Heart right ventricle (tissue), 16 donors: ENCODE measurements around the gene SP140L. TPM values are rescaled to one million over a fixed set of nuclear protein-coding genes. Genes with fewer than 3 reads are reported as not detected.

ENCODE experiments used
- ATAC-seq, 8 donors: fragments of 200-7000 bp; cut with Tn5 transposase; one replicate each; pipeline ENCODE4 v1.9.1; 2020; ENCODE audit warnings: mild to moderate bottlenecking in 8 of 8, moderate library complexity in 8 of 8, moderate number of reproducible peaks in 1 of 8
- DNase-seq, 2 donors: peaks; one replicate each; pipeline ENCODE4 v3.0.0-alpha.2; 2020
- H3K27ac ChIP-seq, 10 donors: fragments of 200-600 bp; sonication (generic) in 2 of 10; one replicate each; pipeline versions ENCODE4 v1.5.0 to v1.8.0; 2020 to 2022; ENCODE audit warnings: mild to moderate bottlenecking in 3 of 10
- H3K27me3 ChIP-seq, 7 donors: fragments of 200-600 bp; one replicate each; pipeline ENCODE4 v1.8.0; 2021 to 2022; ENCODE audit warnings: mild to moderate bottlenecking in 2 of 7
- H3K36me3 ChIP-seq, 9 donors: fragments of 200-600 bp; sonication (generic) in 1 of 9; one replicate each; pipeline versions ENCODE4 v1.5.0 to v1.8.0; 2020 to 2022; ENCODE audit warnings: mild to moderate bottlenecking in 2 of 9
- H3K4me1 ChIP-seq, 9 donors: fragments of 200-600 bp; sonication (generic) in 1 of 9; one replicate each; pipeline versions ENCODE4 v1.5.0 to v1.8.0; 2020 to 2022; ENCODE audit warnings: mild to moderate bottlenecking in 4 of 9
- H3K4me3 ChIP-seq, 10 donors: fragments of 200-600 bp; sonication (generic) in 2 of 10; one replicate each; pipeline versions ENCODE4 v1.5.0 to v1.8.0; 2020 to 2022; ENCODE audit warnings: mild to moderate bottlenecking in 7 of 10, moderate library complexity in 2 of 10
- H3K9me3 ChIP-seq, 11 donors: fragments of 200-600 bp in 10 of 11; sonication (generic) in 2 of 11; one replicate each; pipeline versions ENCODE4 v1.5.0 to v1.8.0; 2013 to 2022; ENCODE audit warnings: mild to moderate bottlenecking in 2 of 11, control low read depth in 1 of 11, moderate library complexity in 1 of 11
- CTCF ChIP-seq, 9 donors: fragments of 200-600 bp; sonication (generic) in 2 of 9; IDR thresholded peaks; one replicate each; pipeline versions ENCODE4 v1.5.0 to v1.8.0; 2021 to 2022; ENCODE audit warnings: antibody characterized with exemption in 9 of 9, mild to moderate bottlenecking in 5 of 9, moderate library complexity in 1 of 9
- WGBS, 2 donors: extraction: QIAGEN DNeasy Blood & Tissue Kit; methylation state at CpG; one replicate each; pipeline ENCODE4 v1.1.7; 2013; ENCODE audit warnings: inconsistent platforms in 1 of 2; 5-methylcytosine and 5-hydroxymethylcytosine counted together
- intact Hi-C, 10 donors: fragments of 100-400 bp; cut with DNase I; formaldehyde crosslinking; loops; one replicate each; pipeline versions ENCODE4 v1.11.1 to v1.14.2; 2022
- polyA plus RNA-seq, 2 donors: library from polyadenylated mRNA; stranded (reverse); fragments of 200-250 nt; gene quantifications; one replicate each; pipeline ENCODE4 v1.2.3, GENCODE V29; 2013
- total RNA-seq, 10 donors: library from RNA; stranded (reverse); fragmentation: NEBNext Ultra II Directional in 3 of 10; extraction: Animal tissue kit (Norgen Biotek cat#: 25700) in 3 of 10; gene quantifications; one replicate each; pipeline versions ENCODE4 v1.2.1 to v1.2.4, GENCODE V29; 2021 to 2023
- donor health status: Arrhythmogenic right ventricular cardiomyopathy.
- donor health status: ischemic (EF 13 %, LVEDD 7.1; RV severe dilation, severe dysfunction).
- donor health status: healthy with polysubstance abuse.
- donor health status: DM: no; HTN: yes; CAD: no.
- donor health status: DM: no; HTN: no; CAD: no.
- donor health status: ischemic (EF 25% LVEDD 6.9; RV normal size, moderate dysfunction).
- donor health status: ischemic (EF 25% LVEDD 5.7; RV mildly dilated, moderate dysfunction).
- donor health status: healthy.
- donor health status: DM: yes; HTN: yes; CAD: no.
- donor health status: Ischemic cardiomyopathy.
- donor health status: ischemic (EF 35%, LVEDD 5.7; RV mildly dilated, moderate dysfunction).
- donor health status: nonischemic (EF 11% LVEDD 7.7; RV severe dilation, severe dysfunction).
- donor health status: DM: yes; HTN: yes; CAD: no.
- donor health status: PGD.
- donor health status: ischemic (EF 29% LVEDD 5.4; RV normal size, mild dysfunction).
- donor health status: nonischemic (EF 23%, LVEDD 6.1; RV moderate dilation, normal function).

Gene SP140L
- total and polyA plus RNA-seq, 12 donors, result 2.5 to 10.8 (median 4.4) TPM

- peak overlapping the region in 8 of 10 donors; percentile 35 to 98 (median 94) for H3K27ac ChIP-seq
- intact Hi-C loops, result loop anchor here in 2 of 10 donors (5.0 to 10.0 kb wide), 2 partner anchors 91 to 194 kb away; partner anchors contain the start of genes SP140 (in 1 of the 2) and SP140L (in 1 of the 2)
- ATAC-seq, result peak in 6 of 8 donors; percentile 28 to 65 (median 42)
Measured at GRCh38 chr2:230418341-230419016, 91.5 kb downstream of the SP140L start.

GRCh38 chr2:230419181-230419580 is 92.2 kb downstream of the SP140L start:
- TF ChIP-seq CTCF (IDR thresholded peaks at IDR 0.05), result no peak
- H3K27ac ChIP-seq, result peak overlapping the region in 4 of 10 donors; percentile 92 to 98 (median 98)
- no peaks in the 10 kb centered on the region for H3K27me3 ChIP-seq
- peak overlapping the region in 5 of 10 donors; percentile 62 to 70 (median 65) for H3K4me3 ChIP-seq
- intact Hi-C loops, result loop anchor here in 2 of 10 donors (5.0 to 10.0 kb wide), 2 partner anchors 92 to 194 kb away; partner anchors contain the start of genes SP140 (in 1 of the 2) and SP140L (in 1 of the 2)
- H3K36me3 ChIP-seq, result peaks cover 0 to 35% (median 0%) of the 10 kb centered on the region in 9 donors
- 80 to 83% methylated on average over 4 of the region's 4 CpGs for WGBS, 2 donors
- no peak for ATAC-seq
- no peaks in the 10 kb centered on the region for H3K9me3 ChIP-seq
- no peak for DNase-seq
- peaks cover 5 to 88% (median 68%) of the 10 kb centered on the region in 9 donors for H3K4me1 ChIP-seq

More at GRCh38 chr2:230418341-230419016, 91.5 kb downstream of the SP140L start:
- Histone ChIP-seq H3K36me3 (peaks cover 0 to 30% (median 0%) of the 10 kb centered on the region in 9 donors), H3K27me3 (no peaks in the 10 kb centered on the region), H3K4me3 (peak overlapping the region; percentile 55 to 70 (median 63)), H3K4me1 (peaks cover 5 to 88% (median 63%) of the 10 kb centered on the region in 9 donors), H3K9me3 (no peaks in the 10 kb centered on the region)
- 37 to 39% methylated on average over 9 of the region's 9 CpGs for WGBS, 2 donors
- no peak for DNase-seq
- TF ChIP-seq CTCF (IDR thresholded peaks at IDR 0.05), result no peak

- intact Hi-C loops, result no loop called here
- H3K4me1 ChIP-seq, result peaks cover 2 to 98% (median 72%) of the 10 kb centered on the region in 9 donors
- no peak for TF ChIP-seq CTCF (IDR thresholded peaks at IDR 0.05)
Measured at GRCh38 chr2:230422149-230422548, 95.2 kb downstream of the SP140L start.

GRCh38 chr2:230423851-230424458 is 97.0 kb downstream of the SP140L start:
- TF ChIP-seq CTCF (IDR thresholded peaks at IDR 0.05), result no peak
- Histone ChIP-seq H3K27me3 (no peaks in the 10 kb centered on the region), H3K4me1 (peaks cover 2 to 80% (median 56%) of the 10 kb centered on the region in 9 donors), H3K9me3 (peaks cover 0 to 8% (median 3%) of the 10 kb centered on the region in 11 donors), H3K27ac (peak overlapping the region in 4 of 10 donors; percentile 2 to 25 (median 15)), H3K4me3 (no peak overlapping the region), H3K36me3 (peaks cover 0 to 64% (median 0%) of the 10 kb centered on the region in 9 donors)
- intact Hi-C loops, result no loop called here
- no peak for DNase-seq
- peak in 4 of 8 donors; percentile 22 to 44 (median 35) for ATAC-seq
- WGBS, 2 donors, result 81 to 86% methylated on average over 3 of the region's 3 CpGs

More at GRCh38 chr2:230422149-230422548, 95.2 kb downstream of the SP140L start:
- ATAC-seq (no peak), DNase-seq (no peak)
- Histone ChIP-seq H3K36me3 (peaks cover 0 to 50% (median 0%) of the 10 kb centered on the region in 9 donors), H3K27me3 (no peaks in the 10 kb centered on the region), H3K4me3 (no peak overlapping the region), H3K27ac (peak overlapping the region in 1 of 10 donors; percentile 5), H3K9me3 (no peaks in the 10 kb centered on the region)
- WGBS, 2 donors, result 76 to 78% methylated on average over 4 of the region's 4 CpGs
